HG03571 (cell line): ENCODE measurements around the gene LYST.
"Not testable (repeated sequence)": the region's sequence is repeated elsewhere in the genome, so short reads cannot be mapped to it uniquely, and the experiment has no call there.

Experiments used
- ATAC-seq: cut with Tn5 transposase; IDR thresholded peaks from one replicate; pipeline ENCODE4 v1.9.1; 2021; ENCODE audit not compliant: unreplicated experiment

Gene LYST

GRCh38 chr1:235642011-235642942 lies 224.4 kb downstream of the LYST start:
- peak; percentile 62 for ATAC-seq

- no peak for ATAC-seq
Observed at GRCh38 chr1:235640580-235640979, 226.1 kb downstream of the LYST start.

GRCh38 chr1:235639226-235640205 lies 227.2 kb downstream of the LYST start:
- ATAC-seq, result no peak

- not testable (repeated sequence) for ATAC-seq
Observed at GRCh38 chr1:235638612-235639011, 228.1 kb downstream of the LYST start.

- no peak for ATAC-seq
Observed at GRCh38 chr1:235637756-235638534, 228.8 kb downstream of the LYST start.

- no peak for ATAC-seq
Observed at GRCh38 chr1:235635938-235636662, 230.6 kb downstream of the LYST start.

GRCh38 chr1:235632506-235633401 lies 234.0 kb downstream of the LYST start:
- peak; percentile 64 for ATAC-seq

GRCh38 chr1:235631816-235632215 lies 234.9 kb downstream of the LYST start:
- ATAC-seq, result no peak

- ATAC-seq, result no peak
Observed at GRCh38 chr1:235628316-235629005, 238.2 kb downstream of the LYST start.

GRCh38 chr1:235625831-235626230 lies 240.9 kb downstream of the LYST start:
- ATAC-seq, result no peak

- ATAC-seq, result no peak
Observed at GRCh38 chr1:235625340-235625739, 241.4 kb downstream of the LYST start.

GRCh38 chr1:235624721-235625333 lies 241.9 kb downstream of the LYST start:
- ATAC-seq, result no peak

GRCh38 chr1:235622936-235623779 lies 243.5 kb downstream of the LYST start:
- no peak for ATAC-seq

GRCh38 chr1:235619149-235619548 lies 247.6 kb downstream of the LYST start:
- ATAC-seq, result not testable (repeated sequence)

GRCh38 chr1:235617808-235618207 lies 248.9 kb downstream of the LYST start:
- ATAC-seq, result no peak

GRCh38 chr1:235617140-235617539 lies 249.6 kb downstream of the LYST start:
- no peak for ATAC-seq

- no peak for ATAC-seq
Observed at GRCh38 chr1:235614442-235614954, 252.2 kb downstream of the LYST start.
